Mesenchymal stem cell (in vitro differentiated cells and primary cell): ENCODE results near the gene UBB.

Experiments
- DNase-seq: peaks from one replicate; pipeline ENCODE4 v3.0.0-alpha.2; 2013
- H2AFZ ChIP-seq: one replicate; pipeline ENCODE4 v1.6.1; 2013; ENCODE audit warnings: low read depth, mild to moderate bottlenecking, control low read depth, inconsistent platforms, low read length, moderate library complexity
- H2AK5ac ChIP-seq: 2 replicates; pipeline ENCODE4 v1.6.1; 2013; ENCODE audit warnings: low read length, moderate library complexity, mild to moderate bottlenecking, inconsistent platforms; ENCODE audit not compliant: severe bottlenecking
- H2BK120ac ChIP-seq: one replicate; pipeline ENCODE4 v1.6.1; 2013; ENCODE audit warnings: low read depth, mild to moderate bottlenecking, inconsistent platforms, low read length, moderate library complexity
- H2BK12ac ChIP-seq, 2 experiments: one replicate each; pipeline ENCODE4 v1.6.1; 2013; ENCODE audit warnings: inconsistent platforms in 2 of 2, low read length in 2 of 2, mild to moderate bottlenecking in 2 of 2, moderate library complexity in 2 of 2, control low read depth in 1 of 2
- H2BK15ac ChIP-seq: one replicate; pipeline ENCODE4 v1.6.1; 2013; ENCODE audit warnings: mild to moderate bottlenecking, low read depth, inconsistent platforms; ENCODE audit not compliant: poor library complexity, severe bottlenecking
- H2BK5ac ChIP-seq: 2 replicates; pipeline ENCODE4 v1.6.1; 2013; ENCODE audit warnings: low read depth, mild to moderate bottlenecking, low read length, control low read depth, inconsistent platforms; ENCODE audit not compliant: poor library complexity, severe bottlenecking
- H3K14ac ChIP-seq, 2 experiments: one replicate each; pipeline ENCODE4 v1.6.1; 2013; ENCODE audit warnings: inconsistent platforms in 2 of 2, low read length in 2 of 2, control low read depth in 1 of 2, mild to moderate bottlenecking in 1 of 2, moderate library complexity in 1 of 2
- H3K18ac ChIP-seq, 2 experiments: one replicate each; pipeline ENCODE4 v1.6.1; 2013; ENCODE audit warnings: inconsistent platforms in 2 of 2, low read length in 2 of 2, control low read depth in 1 of 2, low read depth in 1 of 2, mild to moderate bottlenecking in 1 of 2
- H3K23ac ChIP-seq, 2 experiments: one replicate each; pipeline ENCODE4 v1.6.1; 2013; ENCODE audit warnings: inconsistent platforms in 2 of 2, low read length in 2 of 2, mild to moderate bottlenecking in 2 of 2, moderate library complexity in 2 of 2, control low read depth in 1 of 2
- H3K27ac ChIP-seq: 2 replicates; pipeline ENCODE4 v1.5.1; 2013; ENCODE audit warnings: mild to moderate bottlenecking, moderate library complexity, low read length, control low read depth, inconsistent platforms; ENCODE audit not compliant: poor library complexity, severe bottlenecking
- H3K27me3 ChIP-seq, 2 experiments: 2 replicates each; pipeline versions ENCODE4 v1.6.1 to v1.7.0; 2013; ENCODE audit warnings: low read length in 2 of 2, mild to moderate bottlenecking in 2 of 2, moderate library complexity in 2 of 2, control low read depth in 1 of 2, inconsistent platforms in 1 of 2; ENCODE audit not compliant: control insufficient read depth in 1 of 2, insufficient read depth in 1 of 2
- H3K36me3 ChIP-seq, 2 experiments: 2 replicates each; pipeline versions ENCODE4 v1.6.1 to v1.7.0; 2013; ENCODE audit warnings: low read length in 2 of 2, control low read depth in 1 of 2, inconsistent platforms in 1 of 2, low read depth in 1 of 2, mild to moderate bottlenecking in 1 of 2; ENCODE audit not compliant: insufficient read depth in 2 of 2, control insufficient read depth in 1 of 2
- H3K4ac ChIP-seq, 2 experiments: one replicate each; pipeline ENCODE4 v1.6.1; 2013; ENCODE audit warnings: inconsistent platforms in 2 of 2, low read length in 2 of 2, mild to moderate bottlenecking in 2 of 2, moderate library complexity in 2 of 2, control low read depth in 1 of 2, low read depth in 1 of 2
- H3K4me1 ChIP-seq: 2 replicates; pipeline ENCODE4 v1.6.1; 2013; ENCODE audit warnings: low read depth, low read length, control low read depth; ENCODE audit not compliant: control insufficient read depth, insufficient read depth
- H3K4me2 ChIP-seq: 2 replicates; pipeline ENCODE4 v1.6.1; 2013; ENCODE audit warnings: low read length, mild to moderate bottlenecking, inconsistent platforms; ENCODE audit not compliant: poor library complexity, severe bottlenecking
- H3K4me3 ChIP-seq, 2 experiments: 2 replicates each; pipeline versions ENCODE4 v1.5.1 to v1.7.0; 2013; ENCODE audit warnings: low read length in 2 of 2, mild to moderate bottlenecking in 2 of 2, control low read depth in 1 of 2, low read depth in 1 of 2; ENCODE audit not compliant: insufficient read depth in 1 of 2
- H3K79me1 ChIP-seq: replicated peaks from 2 replicates; pipeline ENCODE4 v1.6.1; 2013; ENCODE audit warnings: mild to moderate bottlenecking, control low read depth, low read length, inconsistent platforms; ENCODE audit not compliant: poor library complexity, severe bottlenecking
- H3K9ac ChIP-seq: 2 replicates; pipeline ENCODE4 v1.7.0; 2013; ENCODE audit warnings: mild to moderate bottlenecking, low read length, moderate library complexity
- H3K9me3 ChIP-seq: 2 replicates; pipeline ENCODE4 v1.7.0; 2013; ENCODE audit warnings: mild to moderate bottlenecking, low read length; ENCODE audit not compliant: control insufficient read depth
- H4K8ac ChIP-seq: one replicate; pipeline ENCODE4 v1.6.1; 2013; ENCODE audit warnings: inconsistent platforms, mild to moderate bottlenecking, low read length, moderate library complexity
- H4K91ac ChIP-seq: one replicate; pipeline ENCODE4 v1.6.1; 2013; ENCODE audit warnings: mild to moderate bottlenecking, low read length, inconsistent platforms
- WGBS: methylation state at CpG from one replicate; pipeline ENCODE4 v1.1.7; 2013; ENCODE audit warnings: mixed read lengths; 5-methylcytosine and 5-hydroxymethylcytosine counted together

Gene UBB

DNA sequence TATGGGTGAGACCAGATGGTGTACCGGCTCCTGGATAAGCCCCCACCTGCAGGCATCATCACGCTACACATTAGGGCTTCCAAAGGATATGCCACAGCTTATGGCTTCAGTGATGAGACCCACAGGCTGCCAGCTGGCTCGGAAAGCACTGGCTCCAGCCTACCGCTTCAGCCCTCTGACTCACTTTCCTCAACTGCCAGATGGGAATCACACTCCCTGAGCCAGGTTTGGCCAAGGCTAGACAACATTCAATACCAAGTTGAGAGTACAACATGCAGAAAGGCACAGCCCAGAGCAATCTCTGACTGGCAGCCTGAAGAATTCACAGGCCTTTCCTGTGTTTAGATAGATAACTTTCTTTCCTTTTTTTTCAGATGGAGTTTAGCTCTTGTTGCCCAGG, 37.9 kb upstream of the UBB start:
- H3K4ac ChIP-seq: no peak overlapping the region
- H3K27ac ChIP-seq: no peak overlapping the region
- DNase-seq: peak; percentile 26
- no peaks in the 10 kb centered on the region for H3K4me1 ChIP-seq
- peaks cover 6 to 14% of the 10 kb centered on the region in 2 experiments for H3K36me3 ChIP-seq
- no peak overlapping the region for H3K4me2 ChIP-seq
- no peak overlapping the region for H3K9ac ChIP-seq
- no peak overlapping the region for H4K8ac ChIP-seq
- no peak overlapping the region for H2BK15ac ChIP-seq
- peaks cover 1% of the 10 kb centered on the region for H3K79me1 ChIP-seq
- H4K91ac ChIP-seq: no peak overlapping the region
- H2BK12ac ChIP-seq: no peak overlapping the region
- H3K18ac ChIP-seq: no peak overlapping the region
- H3K23ac ChIP-seq: no peak overlapping the region
- H3K27me3 ChIP-seq: no peaks in the 10 kb centered on the region
- H2AFZ ChIP-seq: no peak overlapping the region
- WGBS: 94% methylated on average over 4 of the region's 4 CpGs
- H3K9me3 ChIP-seq: no peaks in the 10 kb centered on the region
- H2BK5ac ChIP-seq: no peak overlapping the region
- no peak overlapping the region for H3K4me3 ChIP-seq
- no peak overlapping the region for H2BK120ac ChIP-seq
- no peak overlapping the region for H3K14ac ChIP-seq
- no peak overlapping the region for H2AK5ac ChIP-seq

DNA sequence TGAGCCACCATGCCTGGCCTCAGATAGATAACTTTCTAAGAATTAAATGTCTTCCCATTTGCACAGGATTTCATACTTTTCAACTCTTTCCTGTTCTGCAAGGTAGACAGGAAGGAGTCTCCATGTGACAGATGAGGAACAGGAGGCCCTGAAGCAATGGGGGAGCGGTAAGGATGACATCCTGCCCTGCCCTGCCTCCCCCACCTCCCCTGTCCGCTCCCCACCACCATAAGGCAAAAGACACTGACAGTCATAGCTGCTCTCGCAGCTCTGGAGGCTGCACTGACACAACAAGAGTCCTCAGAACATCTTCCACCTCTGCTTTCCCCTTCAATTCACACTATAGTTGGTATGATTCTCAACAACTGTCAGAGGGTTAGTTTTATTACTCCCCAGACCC, 37.3 kb upstream of the UBB start:
- H3K9ac ChIP-seq: no peak overlapping the region
- DNase-seq: no peak
- H2BK15ac ChIP-seq: no peak overlapping the region
- no peak overlapping the region for H2AK5ac ChIP-seq
- H3K23ac ChIP-seq: no peak overlapping the region
- no peak overlapping the region for H4K91ac ChIP-seq
- H3K18ac ChIP-seq: no peak overlapping the region
- H2AFZ ChIP-seq: no peak overlapping the region
- H3K4me1 ChIP-seq: peaks cover under 1% of the 10 kb centered on the region
- H3K14ac ChIP-seq: no peak overlapping the region
- no peak overlapping the region for H2BK12ac ChIP-seq
- H4K8ac ChIP-seq: no peak overlapping the region
- no peak overlapping the region for H3K4ac ChIP-seq
- no peaks in the 10 kb centered on the region for H3K27me3 ChIP-seq
- no peak overlapping the region for H3K4me2 ChIP-seq
- no peak overlapping the region for H2BK120ac ChIP-seq
- peaks cover 9 to 18% of the 10 kb centered on the region in 2 experiments for H3K36me3 ChIP-seq
- H3K79me1 ChIP-seq: peaks cover 4% of the 10 kb centered on the region
- no peaks in the 10 kb centered on the region for H3K9me3 ChIP-seq
- H2BK5ac ChIP-seq: no peak overlapping the region
- H3K27ac ChIP-seq: no peak overlapping the region
- H3K4me3 ChIP-seq: no peak overlapping the region
- 100% methylated on average over 1 of the region's 3 CpGs for WGBS

DNA sequence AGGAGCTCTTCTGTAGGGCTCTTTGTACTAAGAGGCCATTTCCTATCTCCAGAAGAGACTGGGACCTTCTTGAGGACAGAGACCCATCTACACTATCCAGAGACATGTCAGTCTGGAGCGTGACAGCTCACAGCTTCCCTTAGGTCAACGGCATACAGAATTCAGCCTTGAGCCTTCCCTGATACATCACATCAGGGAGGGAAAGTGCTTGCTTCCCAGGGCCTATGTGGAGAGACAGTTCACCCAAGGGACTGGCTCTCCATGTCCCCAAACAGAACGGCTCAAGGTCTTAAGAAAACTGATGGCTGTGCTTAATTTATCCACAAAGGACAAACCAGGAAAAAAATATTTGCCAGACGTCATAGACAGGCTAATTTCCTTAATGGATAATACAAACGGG, 35.3 kb upstream of the UBB start:
- H3K18ac ChIP-seq: no peak overlapping the region
- H4K91ac ChIP-seq: no peak overlapping the region
- no peak overlapping the region for H2BK15ac ChIP-seq
- H2AK5ac ChIP-seq: no peak overlapping the region
- H3K4ac ChIP-seq: no peak overlapping the region
- no peak overlapping the region for H3K9ac ChIP-seq
- H3K14ac ChIP-seq: no peak overlapping the region
- no peak overlapping the region for H3K23ac ChIP-seq
- H2BK120ac ChIP-seq: no peak overlapping the region
- no peaks in the 10 kb centered on the region for H3K9me3 ChIP-seq
- no peak overlapping the region for H2BK5ac ChIP-seq
- H3K79me1 ChIP-seq: peaks cover 11% of the 10 kb centered on the region
- H3K4me3 ChIP-seq: no peak overlapping the region
- H3K27me3 ChIP-seq: no peaks in the 10 kb centered on the region
- no peak overlapping the region for H2AFZ ChIP-seq
- no peak overlapping the region for H3K4me2 ChIP-seq
- DNase-seq: no peak
- H2BK12ac ChIP-seq: no peak overlapping the region
- peaks cover 18 to 25% of the 10 kb centered on the region in 2 experiments for H3K36me3 ChIP-seq
- whole genome bisulfite sequencing: 85% methylated on average over 5 of the region's 5 CpGs
- no peak overlapping the region for H4K8ac ChIP-seq
- H3K4me1 ChIP-seq: peaks cover 2% of the 10 kb centered on the region
- H3K27ac ChIP-seq: no peak overlapping the region

DNA sequence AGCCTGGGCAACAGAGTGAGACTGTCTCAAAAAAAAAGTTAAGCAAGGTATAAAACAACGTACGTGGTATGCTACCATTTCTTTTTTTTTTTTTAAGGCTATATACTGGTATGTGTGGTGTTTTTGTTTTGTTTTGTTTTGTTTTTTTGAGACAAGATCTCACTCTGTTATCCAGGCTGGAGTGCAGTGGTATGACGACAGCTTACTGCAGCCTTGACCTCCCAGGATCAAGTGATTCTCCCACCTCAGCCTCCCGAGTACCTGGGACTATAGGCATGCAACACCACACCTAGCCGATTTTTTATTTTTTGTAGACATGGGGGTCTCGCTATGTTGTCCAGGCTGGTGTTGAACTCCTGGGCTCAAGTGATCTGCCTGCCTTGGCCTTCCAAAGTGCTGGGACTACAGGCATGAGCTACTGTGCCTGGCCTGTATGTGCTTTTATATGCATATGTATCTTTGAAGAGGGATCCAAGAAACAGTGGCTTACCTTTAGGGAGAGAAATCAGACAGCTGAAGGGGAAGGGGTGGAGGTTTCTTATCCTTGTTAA, 34.1 kb upstream of the UBB start:
- no peaks in the 10 kb centered on the region for H3K9me3 ChIP-seq
- peaks cover 2% of the 10 kb centered on the region for H3K4me1 ChIP-seq
- no peak overlapping the region for H3K18ac ChIP-seq
- no peak overlapping the region for H3K4ac ChIP-seq
- no peak overlapping the region for H3K4me2 ChIP-seq
- no peak overlapping the region for H2AFZ ChIP-seq
- H2BK120ac ChIP-seq: no peak overlapping the region
- no peaks in the 10 kb centered on the region for H3K27me3 ChIP-seq
- no peak overlapping the region for H2AK5ac ChIP-seq
- no peak overlapping the region for H2BK12ac ChIP-seq
- WGBS: over 99% methylated on average over 6 of the region's 6 CpGs
- peaks cover 11% of the 10 kb centered on the region for H3K79me1 ChIP-seq
- H3K27ac ChIP-seq: no peak overlapping the region
- peaks cover 18 to 25% of the 10 kb centered on the region in 2 experiments for H3K36me3 ChIP-seq
- no peak overlapping the region for H4K91ac ChIP-seq
- H3K23ac ChIP-seq: no peak overlapping the region
- no peak overlapping the region for H2BK5ac ChIP-seq
- H3K14ac ChIP-seq: no peak overlapping the region
- H3K9ac ChIP-seq: no peak overlapping the region
- H4K8ac ChIP-seq: no peak overlapping the region
- no peak for DNase-seq
- no peak overlapping the region for H2BK15ac ChIP-seq
- no peak overlapping the region for H3K4me3 ChIP-seq
